Nephron progenitor cell (in vitro differentiated cells): ENCODE results near the gene TCP1.

Experiments used
- DNase-seq: peaks from one replicate; pipeline ENCODE4 v3.0.0; 2021
- H3K27ac Mint-ChIP-seq: 2 replicates; pipeline ENCODE4 v1.8.0; 2021; ENCODE audit warnings: mild to moderate bottlenecking, moderate library complexity, mixed read lengths
- H3K27me3 Mint-ChIP-seq: 2 replicates; pipeline ENCODE4 v1.8.0; 2021; ENCODE audit warnings: mild to moderate bottlenecking, low read depth, mixed read lengths; ENCODE audit not compliant: poor library complexity
- H3K36me3 Mint-ChIP-seq: 2 replicates; pipeline ENCODE4 v1.8.0; 2021; ENCODE audit warnings: low read depth, mixed read lengths
- H3K4me1 Mint-ChIP-seq: 2 replicates; pipeline ENCODE4 v1.8.0; 2021; ENCODE audit warnings: mixed read lengths
- H3K4me3 Mint-ChIP-seq: 2 replicates; pipeline ENCODE4 v1.8.0; 2021; ENCODE audit warnings: mild to moderate bottlenecking, moderate library complexity, mixed read lengths
- H3K9me3 Mint-ChIP-seq: 2 replicates; pipeline ENCODE4 v1.8.0; 2021; ENCODE audit warnings: mild to moderate bottlenecking, moderate library complexity, mixed read lengths
- CTCF ChIP-seq: fragments of 200-600 bp; sonication (generic); IDR thresholded peaks from 2 replicates; pipeline ENCODE4 v1.5.0; 2021; ENCODE audit warnings: antibody characterized with exemption

Gene TCP1

GRCh38 chr6:159813781-159814180, 24.4 kb upstream of the TCP1 start:
- peaks cover 21% of the 10 kb centered on the region for H3K27me3 Mint-ChIP-seq
- no peak for DNase-seq
- no peaks in the 10 kb centered on the region for H3K9me3 Mint-ChIP-seq
- peak overlapping the region; percentile 22 for H3K27ac Mint-ChIP-seq
- no peak for TF ChIP-seq CTCF
- H3K36me3 Mint-ChIP-seq = no peaks in the 10 kb centered on the region
- no peak overlapping the region for H3K4me3 Mint-ChIP-seq
- peaks cover 33% of the 10 kb centered on the region for H3K4me1 Mint-ChIP-seq

- H3K4me3 Mint-ChIP-seq = no peak overlapping the region
- no peaks in the 10 kb centered on the region for H3K9me3 Mint-ChIP-seq
- H3K27me3 Mint-ChIP-seq = no peaks in the 10 kb centered on the region
- H3K36me3 Mint-ChIP-seq = no peaks in the 10 kb centered on the region
- TF ChIP-seq CTCF = no peak
- no peak for DNase-seq
- H3K27ac Mint-ChIP-seq = no peak overlapping the region
- peaks cover 15% of the 10 kb centered on the region for H3K4me1 Mint-ChIP-seq
Observed at GRCh38 chr6:159809149-159809548, 19.7 kb upstream of the TCP1 start.

- DNase-seq = no peak
- TF ChIP-seq CTCF = no peak
- Mint-ChIP-seq H3K27ac (no peak overlapping the region), H3K36me3 (no peaks in the 10 kb centered on the region), H3K4me1 (peaks cover 12% of the 10 kb centered on the region), H3K9me3 (no peaks in the 10 kb centered on the region), H3K4me3 (no peak overlapping the region), H3K27me3 (no peaks in the 10 kb centered on the region)
Observed at GRCh38 chr6:159808647-159809046, 19.2 kb upstream of the TCP1 start.

DNA sequence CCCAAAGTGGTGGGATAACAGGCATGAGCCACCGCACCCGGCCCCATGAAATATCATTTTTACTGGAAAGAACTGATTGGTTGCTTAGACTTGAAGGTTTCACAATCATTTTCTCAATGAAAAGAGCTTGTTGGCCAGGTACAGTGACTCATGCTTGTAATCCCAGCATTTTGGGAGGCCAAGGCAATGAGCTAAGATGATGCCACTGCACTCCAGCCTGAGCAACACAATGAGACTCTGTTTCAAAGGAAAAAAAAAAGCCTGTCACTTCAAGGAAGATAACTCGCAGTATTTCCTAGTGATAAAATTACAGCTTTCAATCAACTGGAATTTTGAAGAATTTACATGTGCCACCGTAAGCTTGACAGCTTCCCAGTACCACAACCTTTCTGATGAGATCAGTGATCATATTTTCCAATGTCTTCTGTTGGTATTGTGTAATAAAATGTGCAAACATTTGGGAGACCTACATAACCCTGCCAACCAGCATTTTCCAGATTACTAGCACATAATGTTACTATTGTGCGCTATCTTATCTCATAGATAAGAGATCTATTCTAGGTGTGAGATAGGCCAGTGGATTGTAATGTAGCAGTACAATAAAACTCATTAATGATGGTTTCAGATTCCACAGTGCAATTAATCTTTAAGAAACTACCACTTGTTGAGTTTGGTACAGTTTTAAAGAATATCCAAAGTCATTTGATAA, 17.9 kb upstream of the TCP1 start:
- H3K36me3 Mint-ChIP-seq = no peaks in the 10 kb centered on the region
- H3K4me3 Mint-ChIP-seq = no peak overlapping the region
- H3K4me1 Mint-ChIP-seq = peaks cover 12% of the 10 kb centered on the region
- H3K27me3 Mint-ChIP-seq = no peaks in the 10 kb centered on the region
- H3K27ac Mint-ChIP-seq = no peak overlapping the region
- no peaks in the 10 kb centered on the region for H3K9me3 Mint-ChIP-seq
- no peak for TF ChIP-seq CTCF
- no peak for DNase-seq

DNA sequence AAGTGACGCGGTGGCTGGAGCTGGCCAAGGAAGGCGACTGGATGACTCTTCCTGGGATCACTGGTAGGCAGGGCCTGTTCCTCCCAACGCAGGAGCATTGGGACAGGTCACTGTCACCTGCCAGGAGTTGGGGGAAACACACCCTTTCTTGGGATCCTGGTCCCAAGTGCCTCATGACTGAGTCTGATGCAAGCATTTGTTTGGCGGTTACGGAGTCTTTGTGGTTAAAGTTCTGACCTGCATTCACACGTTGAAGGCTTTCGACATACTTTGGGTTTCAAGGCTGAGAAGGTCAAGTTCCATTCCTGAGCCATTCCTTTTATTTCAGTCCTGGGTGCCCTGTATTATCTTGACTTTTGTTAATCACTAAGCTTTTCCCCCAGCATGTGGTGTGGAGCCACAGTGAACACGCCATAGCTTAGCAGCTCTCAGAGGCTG, 16.6 kb upstream of the TCP1 start:
- Mint-ChIP-seq H3K27ac (no peak overlapping the region), H3K4me1 (peaks cover 11% of the 10 kb centered on the region), H3K27me3 (peaks cover 3% of the 10 kb centered on the region), H3K4me3 (no peak overlapping the region), H3K9me3 (no peaks in the 10 kb centered on the region), H3K36me3 (no peaks in the 10 kb centered on the region)
- no peak for TF ChIP-seq CTCF
- no peak for DNase-seq

DNA sequence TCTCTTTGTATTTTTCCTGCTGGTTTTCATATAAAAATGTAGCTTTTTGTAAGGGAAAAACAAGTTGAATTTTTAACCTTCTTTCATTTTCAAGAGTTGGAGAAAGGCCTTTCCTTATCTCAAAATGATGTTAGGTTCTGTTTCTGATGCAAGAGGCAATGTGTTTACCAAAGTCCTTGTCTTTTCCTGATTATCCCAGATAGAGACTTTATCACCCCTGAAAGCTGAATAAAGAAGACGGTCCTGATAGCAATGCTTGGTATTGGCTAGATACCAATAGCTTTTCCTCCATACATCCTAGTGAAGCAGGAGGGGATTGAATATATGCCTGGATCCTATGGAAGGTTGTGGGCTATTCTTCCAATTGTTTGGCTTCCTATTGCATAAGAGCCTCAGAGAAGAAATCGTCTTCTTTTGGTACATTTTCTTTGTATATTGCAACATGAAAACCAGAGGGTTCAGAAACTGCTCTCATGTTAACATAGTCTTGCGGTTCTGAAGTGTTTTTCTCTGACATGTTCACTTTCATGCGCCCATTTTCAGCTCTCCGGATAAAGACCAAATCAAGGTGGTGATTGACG, 16.1 kb upstream of the TCP1 start:
- Mint-ChIP-seq H3K36me3 (no peaks in the 10 kb centered on the region), H3K4me1 (peaks cover 6% of the 10 kb centered on the region), H3K27ac (no peak overlapping the region), H3K9me3 (no peaks in the 10 kb centered on the region), H3K27me3 (peaks cover 3% of the 10 kb centered on the region), H3K4me3 (no peak overlapping the region)
- DNase-seq = no peak
- TF ChIP-seq CTCF = no peak
